HEK293T (cell line): ENCODE data around the gene CLASP1.

Experiments used
- CTCF ChIA-PET: fragments of 350-600 bp; formaldehyde crosslinking; extraction: SDS; loops from one replicate; lab custom pipeline; 2021; ENCODE audit warnings: antibody characterized with exemption, inconsistent platforms; lab: Yijun Ruan, JAX
- POLR2A ChIA-PET: fragments of 350-600 bp; formaldehyde crosslinking; extraction: SDS; loops from one replicate; lab custom pipeline; 2020; ENCODE audit warnings: antibody characterized with exemption, inconsistent platforms; lab: Yijun Ruan, JAX
- DNase-seq: peaks from one replicate; pipeline ENCODE4 v3.0.0; 2012; ENCODE audit warnings: mixed read lengths; ENCODE audit errors: extremely low spot score
- ARNT ChIP-seq: fragments of 450-650 bp; IDR thresholded peaks from 2 replicates; pipeline ENCODE4 v1.6.1; 2017; ENCODE audit warnings: mild to moderate bottlenecking
- BHLHE40 ChIP-seq: fragments of 450-650 bp; IDR thresholded peaks from 2 replicates; pipeline ENCODE4 v1.6.1; 2016; ENCODE audit warnings: mild to moderate bottlenecking, moderate library complexity, borderline replicate concordance
- CTBP1 ChIP-seq: fragments of 450-650 bp; IDR thresholded peaks from 2 replicates; pipeline ENCODE4 v1.6.1; 2016; ENCODE audit warnings: borderline replicate concordance
- ELF4 ChIP-seq: fragments of 450-650 bp; IDR thresholded peaks from 2 replicates; pipeline ENCODE4 v1.6.1; 2017; ENCODE audit warnings: antibody characterized with exemption
- FOXA1 ChIP-seq: fragments of 450-650 bp; IDR thresholded peaks from 2 replicates; pipeline ENCODE4 v1.6.1; 2016; ENCODE audit warnings: mild to moderate bottlenecking
- FOXK2 ChIP-seq: fragments of 450-650 bp; IDR thresholded peaks from 2 replicates; pipeline ENCODE4 v1.6.1; 2016; ENCODE audit warnings: mild to moderate bottlenecking
- FOXM1 ChIP-seq: fragments of 450-650 bp; IDR thresholded peaks from 2 replicates; pipeline ENCODE4 v1.6.1; 2017; ENCODE audit warnings: mild to moderate bottlenecking, borderline replicate concordance
- HDGF ChIP-seq: fragments of 450-650 bp; IDR thresholded peaks from 2 replicates; pipeline ENCODE4 v1.6.1; 2017; ENCODE audit warnings: antibody characterized with exemption, borderline replicate concordance
- L3MBTL2 ChIP-seq: fragments of 450-650 bp; conservative IDR thresholded peaks from 2 replicates; pipeline ENCODE4 v1.6.1; 2016; ENCODE audit warnings: mild to moderate bottlenecking
- LEF1 ChIP-seq: fragments of 450-650 bp; IDR thresholded peaks from 2 replicates; pipeline ENCODE4 v1.6.1; 2017; ENCODE audit warnings: mild to moderate bottlenecking, borderline replicate concordance
- NFRKB ChIP-seq: fragments of 450-650 bp; IDR thresholded peaks from 2 replicates; pipeline ENCODE4 v1.6.1; 2016; ENCODE audit warnings: mild to moderate bottlenecking, moderate library complexity
- PKNOX1 ChIP-seq: fragments of 450-650 bp; IDR thresholded peaks from 2 replicates; pipeline ENCODE4 v1.6.1; 2016
- SP1 ChIP-seq: fragments of 450-650 bp; IDR thresholded peaks from 2 replicates; pipeline ENCODE4 v1.6.1; 2017
- SUZ12 ChIP-seq: fragments of 450-650 bp; IDR thresholded peaks from 2 replicates; pipeline ENCODE4 v1.6.1; 2016; ENCODE audit warnings: mild to moderate bottlenecking
- TARDBP ChIP-seq: fragments of 450-650 bp; IDR thresholded peaks from 2 replicates; pipeline ENCODE4 v1.6.1; 2016
- ZNF384 ChIP-seq: fragments of 450-650 bp; IDR thresholded peaks from 2 replicates; pipeline ENCODE4 v1.6.1; 2016

Gene CLASP1

GRCh38 chr2:121470917-121471316 is 178.3 kb downstream of the CLASP1 start:
- DNase-seq: no peak
- POLR2A ChIA-PET: no interaction called here
- TF ChIP-seq L3MBTL2 (no peak), FOXA1 (no peak), HDGF (no peak), SUZ12 (no peak), BHLHE40 (no peak), LEF1 (no peak), SP1 (no peak)
- CTCF ChIA-PET: no interaction called here

- no peak for DNase-seq
- no peak for TF ChIP-seq ZNF384
- TF ChIP-seq PKNOX1: no peak
- no peak for TF ChIP-seq FOXK2
- TF ChIP-seq CTBP1: no peak
- TF ChIP-seq L3MBTL2: no peak
- TF ChIP-seq BHLHE40: no peak
- CTCF ChIA-PET: no interaction called here
- POLR2A ChIA-PET: no interaction called here
These were observed 179.9 kb downstream of the CLASP1 start for GRCh38 chr2:121469356-121469755.

- no peak for DNase-seq
- no peak for TF ChIP-seq FOXA1
- no peak for TF ChIP-seq BHLHE40
- TF ChIP-seq L3MBTL2: no peak
- TF ChIP-seq NFRKB: no peak
- TF ChIP-seq PKNOX1: no peak
- TF ChIP-seq SP1: no peak
- no peak for TF ChIP-seq LEF1
- TF ChIP-seq HDGF: no peak
- no peak for TF ChIP-seq SUZ12
- POLR2A ChIA-PET: no interaction called here
- CTCF ChIA-PET: no interaction called here
These were observed 180.3 kb downstream of the CLASP1 start for GRCh38 chr2:121468936-121469335.

- ChIA-PET POLR2A (no interaction called here), CTCF (interaction anchor here (0.7 kb wide), 1 partner anchor 78 kb away, joined by 3 read pairs; no protein-coding TSS in a partner anchor)
- DNase-seq: no peak
- TF ChIP-seq BHLHE40: no peak
These were observed 190.0 kb downstream of the CLASP1 start for GRCh38 chr2:121459291-121459690.

- CTCF ChIA-PET: no interaction called here
These were observed 192.9 kb downstream of the CLASP1 start for GRCh38 chr2:121456325-121456724.

GRCh38 chr2:121455446-121455845 is 193.8 kb downstream of the CLASP1 start:
- ChIA-PET POLR2A (no interaction called here), CTCF (no interaction called here)
- no peak for TF ChIP-seq NFRKB
- no peak for TF ChIP-seq TARDBP
- TF ChIP-seq ARNT: no peak
- TF ChIP-seq PKNOX1: no peak
- TF ChIP-seq ELF4: no peak
- TF ChIP-seq FOXA1: no peak
- no peak for TF ChIP-seq FOXM1
- TF ChIP-seq SP1: no peak
- TF ChIP-seq SUZ12: no peak
- DNase-seq: no peak

More at GRCh38 chr2:121456325-121456724, 192.9 kb downstream of the CLASP1 start:
- TF ChIP-seq ZNF384 (no peak), BHLHE40 (no peak), ELF4 (no peak), HDGF (no peak), NFRKB (no peak), L3MBTL2 (no peak), TARDBP (no peak), ARNT (no peak), LEF1 (no peak)
- no peak for DNase-seq
- POLR2A ChIA-PET: no interaction called here

GRCh38 chr2:121454549-121455090 is 194.6 kb downstream of the CLASP1 start:
- CTCF ChIA-PET: no interaction called here
- no peak for TF ChIP-seq TARDBP
- TF ChIP-seq SUZ12: no peak
- TF ChIP-seq ZNF384: no peak
- no peak for TF ChIP-seq HDGF
- no peak for TF ChIP-seq ARNT
- no peak for TF ChIP-seq LEF1
- no peak for TF ChIP-seq BHLHE40
- TF ChIP-seq L3MBTL2: no peak
- no peak for TF ChIP-seq NFRKB
- TF ChIP-seq PKNOX1: no peak
- no peak for TF ChIP-seq FOXA1
- TF ChIP-seq ELF4: no peak
- no peak for TF ChIP-seq CTBP1
- POLR2A ChIA-PET: no interaction called here
- no peak for DNase-seq
